B cell (primary cell): ENCODE data around the gene FBXO28. TPM values are rescaled to one million over a fixed set of nuclear protein-coding genes. Genes with fewer than 3 reads are reported as not detected.

ENCODE experiments used
- ATAC-seq: fragments of 200-7000 bp; cut with Tn5 transposase; one replicate; pipeline ENCODE4 v1.10.0; 2021; ENCODE audit warnings: low read depth, mild to moderate bottlenecking, moderate number of reproducible peaks, moderate library complexity
- CTCF ChIA-PET: fragments of 350-600 bp; sonication (Branson Sonifier 250); formaldehyde crosslinking; loops from one replicate; lab custom pipeline; 2021; ENCODE audit warnings: antibody characterized with exemption, inconsistent platforms; lab: Charles Lee
- POLR2A ChIA-PET: fragments of 350-600 bp; sonication (Branson Sonifier 250); formaldehyde crosslinking; loops from one replicate; lab custom pipeline; 2021; ENCODE audit warnings: antibody characterized with exemption; lab: Charles Lee
- DNase-seq: peaks from one replicate; pipeline ENCODE4 v3.0.0; 2013
- H2AFZ ChIP-seq: 2 replicates; pipeline ENCODE4 v1.6.1; 2012; ENCODE audit warnings: mild to moderate bottlenecking, low read depth, low read length; ENCODE audit not compliant: insufficient read depth, poor library complexity, severe bottlenecking
- H3K27ac ChIP-seq, 2 donors: 1 replicate in 1 of 2; 2 replicates in 1 of 2; pipeline ENCODE4 v1.5.1; 2012 to 2013; ENCODE audit warnings: low read length in 2 of 2, mild to moderate bottlenecking in 2 of 2, moderate library complexity in 1 of 2
- H3K27me3 ChIP-seq, 4 experiments: fragments of 200-600 bp in 1 of 4; sonication (generic) in 1 of 4; replicated peaks in 1 of 4; 1 replicate in 2 of 4; 2 replicates in 2 of 4; pipeline versions ENCODE4 v1.6.1 to v1.7.0; 2013 to 2016; ENCODE audit warnings: low read length in 3 of 4, mild to moderate bottlenecking in 2 of 4, mixed read lengths in 1 of 4, moderate library complexity in 1 of 4; ENCODE audit not compliant: insufficient read depth in 4 of 4, control insufficient read depth in 3 of 4; ENCODE audit errors: control extremely low read depth in 1 of 4
- H3K36me3 ChIP-seq, 2 experiments: replicated peaks in 1 of 2; 1 replicate in 1 of 2; 2 replicates in 1 of 2; pipeline versions ENCODE4 v1.6.1 to v1.7.1; 2013; ENCODE audit warnings: low read length in 1 of 2; ENCODE audit not compliant: insufficient read depth in 2 of 2, control insufficient read depth in 1 of 2; ENCODE audit errors: control extremely low read depth in 1 of 2, extremely low read depth in 1 of 2
- H3K4me1 ChIP-seq, 2 donors: fragments of 200-600 bp in 1 of 2; sonication (generic) in 1 of 2; 1 replicate in 1 of 2; 2 replicates in 1 of 2; pipeline versions ENCODE4 v1.5.1 to v1.6.1; 2013 to 2017; ENCODE audit warnings: low read length in 2 of 2; ENCODE audit not compliant: control insufficient read depth in 2 of 2, insufficient read depth in 2 of 2
- H3K4me2 ChIP-seq: replicated peaks from 2 replicates; pipeline ENCODE3; 2012; ENCODE audit warnings: mild to moderate bottlenecking, low read depth, low read length; ENCODE audit not compliant: poor library complexity, severe bottlenecking
- H3K4me3 ChIP-seq, 5 experiments: fragments of 200-600 bp in 1 of 5; sonication (generic) in 1 of 5; 1 replicate in 3 of 5; 2 replicates in 2 of 5; pipeline versions ENCODE4 v1.5.1 to v1.7.0; 2011 to 2016; ENCODE audit warnings: low read length in 4 of 5, mild to moderate bottlenecking in 4 of 5, low read depth in 2 of 5, control low read depth in 1 of 5, moderate library complexity in 1 of 5; ENCODE audit not compliant: insufficient read depth in 1 of 5; ENCODE audit errors: control extremely low read depth in 1 of 5, extremely low read depth in 1 of 5
- H3K79me2 ChIP-seq: fragments of 200-600 bp; sonication (generic); one replicate; pipeline ENCODE4 v1.6.0; 2016; ENCODE audit warnings: low read length; ENCODE audit not compliant: control insufficient read depth, insufficient read depth
- H3K9ac ChIP-seq: fragments of 200-600 bp; sonication (generic); 2 replicates; pipeline ENCODE4 v1.6.1; 2017; ENCODE audit warnings: mild to moderate bottlenecking, low read length, moderate library complexity
- H3K9me3 ChIP-seq, 3 donors: one replicate each; pipeline versions ENCODE4 v1.6.1 to v1.7.1; 2013; ENCODE audit warnings: low read length in 2 of 3; ENCODE audit not compliant: control insufficient read depth in 2 of 3, insufficient read depth in 1 of 3; ENCODE audit errors: control extremely low read depth in 1 of 3
- H4K20me1 ChIP-seq: 2 replicates; pipeline ENCODE4 v1.6.0; 2012; ENCODE audit warnings: mild to moderate bottlenecking, low read length; ENCODE audit not compliant: insufficient read depth, control insufficient read depth, poor library complexity, severe bottlenecking
- H3K27ac Mint-ChIP-seq: one replicate; pipeline ENCODE4 v1.8.0; 2021; ENCODE audit warnings: mixed read lengths
- H3K27me3 Mint-ChIP-seq: one replicate; pipeline ENCODE4 v1.8.0; 2021; ENCODE audit warnings: mixed read lengths
- H3K4me1 Mint-ChIP-seq: one replicate; pipeline ENCODE4 v1.8.0; 2021; ENCODE audit warnings: mixed read lengths
- H3K4me3 Mint-ChIP-seq: one replicate; pipeline ENCODE4 v1.8.0; 2021; ENCODE audit warnings: mixed read lengths
- H3K9me3 Mint-ChIP-seq: one replicate; pipeline ENCODE4 v1.8.0; 2022; ENCODE audit warnings: mixed read lengths; ENCODE audit not compliant: insufficient read depth
- CTCF ChIP-seq: fragments of 200-600 bp; IDR thresholded peaks from one replicate; pipeline ENCODE4 v1.8.0; 2022; ENCODE audit warnings: antibody characterized with exemption, mild to moderate bottlenecking
- EZH2 ChIP-seq: IDR thresholded peaks from 2 replicates; pipeline ENCODE4 v1.6.1; 2012; ENCODE audit warnings: borderline replicate concordance, low read depth, mild to moderate bottlenecking, moderate library complexity, low read length; ENCODE audit not compliant: insufficient read depth, poor library complexity, severe bottlenecking
- WGBS: methylation state at CpG from one replicate; pipeline ENCODE4 v1.1.5; 2013; ENCODE audit warnings: missing lambda C conversion rate; ENCODE audit not compliant: insufficient coverage; 5-methylcytosine and 5-hydroxymethylcytosine counted together
- intact Hi-C: fragments of 100-400 bp; cut with micrococcal nuclease; formaldehyde crosslinking; loops from one replicate; pipeline ENCODE4 v1.10.0; 2022
- polyA plus RNA-seq: library from polyadenylated mRNA; depleted of rRNA; stranded (reverse); fragments of >200 nt; gene quantifications from 2 replicates; pipeline ENCODE4 v1.2.3, GENCODE V29; 2012
- total RNA-seq, 2 donors: library from RNA; stranded (reverse); fragments of 120-200 nt in 1 of 2; gene quantifications; 1 replicate in 1 of 2; 2 replicates in 1 of 2; pipeline versions ENCODE4 v1.2.3 to v1.2.4, GENCODE V29; 2013 to 2022

The FBXO28 gene
- total and polyA plus RNA-seq, 2 donors (not counting 1 experiment from before 2014, with no cell fraction given): 17.5 to 39.7 TPM

GRCh38 chr1:224199679-224200078 lies 85.8 kb downstream of the FBXO28 start:
- Histone ChIP-seq H3K27ac (no peak overlapping the region), H3K9ac (no peak overlapping the region), H3K9me3 (no peaks in the 10 kb centered on the region), H3K4me3 (no peak overlapping the region), H3K4me1 (peaks cover 20 to 22% of the 10 kb centered on the region in 2 donors), H3K4me2 (no peak overlapping the region), H3K36me3 (peaks cover 5 to 7% of the 10 kb centered on the region in 2 experiments), H4K20me1 (no peaks in the 10 kb centered on the region), H2AFZ (no peak overlapping the region), H3K79me2 (peaks cover 5% of the 10 kb centered on the region), H3K27me3 (no peaks in the 10 kb centered on the region)
- POLR2A ChIA-PET: interaction anchor here (0.7 kb wide), 1 partner anchor 41 kb away, joined by 3 read pairs; no protein-coding TSS in a partner anchor
- intact Hi-C loops: loop anchor here (5.0 kb wide), 1 partner anchor 32 kb away; no protein-coding TSS in a partner anchor
- Mint-ChIP-seq H3K4me3 (no peak overlapping the region), H3K9me3 (no peaks in the 10 kb centered on the region), H3K27me3 (no peaks in the 10 kb centered on the region), H3K27ac (no peak overlapping the region), H3K4me1 (peaks cover 36% of the 10 kb centered on the region)
- no peak for TF ChIP-seq CTCF
- no peak for TF ChIP-seq EZH2
- no CpG with 5 or more reads among the region's 2 CpGs for WGBS
- DNase-seq (no peak), ATAC-seq (no peak)
- CTCF ChIA-PET: no interaction called here

DNA sequence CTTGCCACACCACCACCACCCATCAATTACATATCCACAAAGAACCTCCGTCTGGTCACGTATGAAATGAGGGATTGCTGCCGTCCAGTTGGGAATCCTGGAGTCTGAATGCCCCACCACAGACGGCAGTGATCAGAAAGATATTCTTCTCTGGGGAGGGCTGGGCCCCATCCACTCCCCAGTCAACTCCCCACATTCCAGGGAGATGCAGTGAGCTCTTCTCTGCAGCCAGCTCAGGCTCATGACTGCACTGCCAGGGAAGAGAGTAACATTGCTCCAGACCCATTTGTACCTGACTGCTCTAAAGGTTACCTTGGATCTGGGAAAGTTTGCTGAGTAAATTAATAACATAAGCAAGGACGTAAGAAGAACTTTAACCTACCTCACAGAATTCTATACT lies 87.5 kb downstream of the FBXO28 start:
- H3K4me1 Mint-ChIP-seq: peaks cover 40% of the 10 kb centered on the region
- intact Hi-C loops: loop anchor here (5.0 kb wide), 1 partner anchor 34 kb away; no protein-coding TSS in a partner anchor
- CTCF ChIA-PET: interaction anchor here (0.6 kb wide), 1 partner anchor 113 kb away, joined by 4 read pairs; no protein-coding TSS in a partner anchor

More for the DNA sequence above, 87.5 kb downstream of the FBXO28 start:
- Mint-ChIP-seq H3K9me3 (no peaks in the 10 kb centered on the region), H3K27me3 (no peaks in the 10 kb centered on the region), H3K27ac (no peak overlapping the region), H3K4me3 (no peak overlapping the region)
- no peak overlapping the region for H3K4me2 ChIP-seq
- H3K27me3 ChIP-seq: no peaks in the 10 kb centered on the region
- ATAC-seq: no peak
- no peaks in the 10 kb centered on the region for H3K79me2 ChIP-seq
- H3K4me3 ChIP-seq: no peak overlapping the region
- TF ChIP-seq EZH2: no peak
- no peak for TF ChIP-seq CTCF
- no peak overlapping the region for H3K27ac ChIP-seq
- H3K4me1 ChIP-seq: peaks cover 36 to 38% of the 10 kb centered on the region in 2 donors
- H3K9ac ChIP-seq: no peak overlapping the region
- no peaks in the 10 kb centered on the region for H4K20me1 ChIP-seq
- no peak for DNase-seq
- H2AFZ ChIP-seq: no peak overlapping the region
- no peaks in the 10 kb centered on the region for H3K36me3 ChIP-seq
- POLR2A ChIA-PET: no interaction called here
- H3K9me3 ChIP-seq: no peaks in the 10 kb centered on the region
- WGBS: 93% methylated on average over 4 of the region's 5 CpGs
